ENCODE measurements around the gene GRM4.

GRCh38 chr6:34093206-34093605, 52.7 kb downstream of the GRM4 start:
- TF ChIP-seq CTCF (IDR thresholded peaks at IDR 0.05; ENCODE audit: insufficient read depth, low read length, poor library complexity, severe bottlenecking): no peak
- TF ChIP-seq EZH2phosphoT487 (conservative IDR thresholded peaks at IDR 0.05; ENCODE audit: low read length): no peak

All from SU-DHL-6 (cell line).